ENCODE results near the gene OSBPL5. TPM values are rescaled to one million over a fixed set of nuclear protein-coding genes. Genes with fewer than 3 reads are reported as not detected.

Gene OSBPL5
- polyA plus RNA-seq, 6 donors from 2014 or later = 0.12 to 0.25 TPM; not detected in 4

DNA sequence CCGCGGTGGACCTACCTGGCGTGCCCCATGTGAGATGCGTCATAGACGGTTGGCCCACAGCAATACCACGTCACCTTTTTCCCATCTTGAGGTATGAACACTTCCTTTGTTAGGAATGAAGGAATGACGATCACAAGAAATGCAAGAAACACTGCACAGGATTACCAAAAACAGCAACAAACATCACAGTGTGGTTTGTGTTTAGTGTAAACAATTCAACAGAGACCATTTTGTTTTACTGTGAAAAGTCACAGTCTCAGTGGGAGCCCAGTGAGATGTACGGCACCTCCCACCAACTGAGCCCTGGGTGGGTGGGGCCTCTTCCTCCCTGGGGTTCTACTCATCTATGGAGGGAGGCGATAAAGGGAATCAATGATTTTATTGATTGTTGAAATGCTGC lies 124.2 kb downstream of the OSBPL5 start:
- Mint-ChIP-seq H3K27me3 (no peaks in the 10 kb centered on the region), H3K9me3 (no peaks in the 10 kb centered on the region), H3K4me1 (peaks cover 27 to 31% (median 28%) of the 10 kb centered on the region in 3 donors), H3K4me3 (no peak overlapping the region), H3K36me3 (peaks cover 0 to 4% of the 10 kb centered on the region in 2 donors), H3K27ac (peak overlapping the region in 2 of 6 donors; percentile 54 to 59)
- ATAC-seq (ENCODE audit: low read depth in 2 of 2) (no peak), DNase-seq (no peak)

GRCh38 chr11:3037945-3038271 lies 127.2 kb downstream of the OSBPL5 start:
- no peak for ATAC-seq (ENCODE audit: low read depth in 2 of 2)
- no peaks in the 10 kb centered on the region for H3K27me3 Mint-ChIP-seq
- DNase-seq = no peak
- H3K27ac Mint-ChIP-seq = peak overlapping the region in 2 of 6 donors; percentile 12 to 62
- no peak overlapping the region for H3K4me3 Mint-ChIP-seq
- H3K9me3 Mint-ChIP-seq = no peaks in the 10 kb centered on the region
- H3K4me1 Mint-ChIP-seq = peaks cover 22 to 36% (median 28%) of the 10 kb centered on the region in 3 donors
- H3K36me3 Mint-ChIP-seq = peaks cover 0 to 5% of the 10 kb centered on the region in 2 donors

Other genes with a start within 250 kb of the OSBPL5 start
- gene PHLDA2, start 235.9 kb downstream of the OSBPL5 start, polyA plus RNA-seq (ENCODE audit: low read depth in 6 of 6) = not detected
- gene NAP1L4, start 173.0 kb downstream of the OSBPL5 start, polyA plus RNA-seq (ENCODE audit: low read depth in 6 of 6) = 10 to 100 TPM; 57.8 to 78.2 (median 65.1) TPM
- 10 to 100 TPM; 18.8 to 32.7 (median 27.2) TPM for gene CARS1, start 107.9 kb downstream of the OSBPL5 start, polyA plus RNA-seq (ENCODE audit: low read depth in 6 of 6)
- not detected for gene MRGPRG, start 53.5 kb upstream of the OSBPL5 start, polyA plus RNA-seq (ENCODE audit: low read depth in 6 of 6)
- gene MRGPRE, start 67.1 kb upstream of the OSBPL5 start, polyA plus RNA-seq (ENCODE audit: low read depth in 6 of 6) = not detected
- 10 to 100 TPM; 21.7 to 33.2 (median 28.0) TPM for gene ZNF195, start 213.8 kb upstream of the OSBPL5 start, polyA plus RNA-seq (ENCODE audit: low read depth in 6 of 6)

Data from naive B cell (primary cell).